ENCODE data around the gene DOK7.

DOK7 gene

DNA sequence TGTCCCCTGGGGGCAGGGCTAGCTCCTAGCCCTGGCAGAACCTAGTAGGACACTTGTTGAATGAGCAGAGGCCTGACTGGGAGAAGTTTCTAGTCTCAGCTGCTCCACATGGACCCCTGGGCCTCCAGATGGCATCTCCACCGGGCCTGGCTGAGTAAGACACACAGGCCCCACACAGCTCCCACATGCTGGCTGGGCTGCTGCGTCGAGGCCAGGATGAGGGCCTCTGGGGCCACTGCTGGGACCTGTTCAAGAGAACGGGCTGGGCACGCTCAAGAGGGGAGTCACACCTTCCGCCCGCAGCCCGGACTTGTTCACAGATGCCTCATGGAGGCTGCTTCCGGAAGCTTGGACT is 25.5 kb upstream of the DOK7 start:
- TF ChIP-seq CSDC2 (CRISPR knock-in tag; IDR thresholded peaks at IDR 0.05) = no peak
- TF ChIP-seq ZFP30 (CRISPR knock-in tag; IDR thresholded peaks at IDR 0.05) = no peak
- TF ChIP-seq, protein P1, sequence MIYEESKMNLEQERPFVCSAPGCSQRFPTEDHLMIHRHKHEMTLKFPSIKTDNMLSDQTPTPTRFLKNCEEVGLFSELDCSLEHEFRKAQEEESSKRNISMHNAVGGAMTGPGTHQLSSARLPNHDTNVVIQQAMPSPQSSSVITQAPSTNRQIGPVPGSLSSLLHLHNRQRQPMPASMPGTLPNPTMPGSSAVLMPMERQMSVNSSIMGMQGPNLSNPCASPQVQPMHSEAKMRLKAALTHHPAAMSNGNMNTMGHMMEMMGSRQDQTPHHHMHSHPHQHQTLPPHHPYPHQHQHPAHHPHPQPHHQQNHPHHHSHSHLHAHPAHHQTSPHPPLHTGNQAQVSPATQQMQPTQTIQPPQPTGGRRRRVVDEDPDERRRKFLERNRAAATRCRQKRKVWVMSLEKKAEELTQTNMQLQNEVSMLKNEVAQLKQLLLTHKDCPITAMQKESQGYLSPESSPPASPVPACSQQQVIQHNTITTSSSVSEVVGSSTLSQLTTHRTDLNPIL (CRISPR knock-in tag; IDR thresholded peaks at IDR 0.05; ENCODE audit: low read depth) = no peak
- no peak for TF ChIP-seq ZFP3 (CRISPR knock-in tag; IDR thresholded peaks at IDR 0.05)
- TF ChIP-seq ISL1 (CRISPR knock-in tag; IDR thresholded peaks at IDR 0.05) = no peak
- no peak for TF ChIP-seq ZNF70 (CRISPR knock-in tag; IDR thresholded peaks at IDR 0.05)
- no peak for TF ChIP-seq OSR1 (CRISPR knock-in tag; IDR thresholded peaks at IDR 0.05)
- no peak for TF ChIP-seq ESRRG (CRISPR knock-in tag; IDR thresholded peaks at IDR 0.05)
- no peak for ATAC-seq

DNA sequence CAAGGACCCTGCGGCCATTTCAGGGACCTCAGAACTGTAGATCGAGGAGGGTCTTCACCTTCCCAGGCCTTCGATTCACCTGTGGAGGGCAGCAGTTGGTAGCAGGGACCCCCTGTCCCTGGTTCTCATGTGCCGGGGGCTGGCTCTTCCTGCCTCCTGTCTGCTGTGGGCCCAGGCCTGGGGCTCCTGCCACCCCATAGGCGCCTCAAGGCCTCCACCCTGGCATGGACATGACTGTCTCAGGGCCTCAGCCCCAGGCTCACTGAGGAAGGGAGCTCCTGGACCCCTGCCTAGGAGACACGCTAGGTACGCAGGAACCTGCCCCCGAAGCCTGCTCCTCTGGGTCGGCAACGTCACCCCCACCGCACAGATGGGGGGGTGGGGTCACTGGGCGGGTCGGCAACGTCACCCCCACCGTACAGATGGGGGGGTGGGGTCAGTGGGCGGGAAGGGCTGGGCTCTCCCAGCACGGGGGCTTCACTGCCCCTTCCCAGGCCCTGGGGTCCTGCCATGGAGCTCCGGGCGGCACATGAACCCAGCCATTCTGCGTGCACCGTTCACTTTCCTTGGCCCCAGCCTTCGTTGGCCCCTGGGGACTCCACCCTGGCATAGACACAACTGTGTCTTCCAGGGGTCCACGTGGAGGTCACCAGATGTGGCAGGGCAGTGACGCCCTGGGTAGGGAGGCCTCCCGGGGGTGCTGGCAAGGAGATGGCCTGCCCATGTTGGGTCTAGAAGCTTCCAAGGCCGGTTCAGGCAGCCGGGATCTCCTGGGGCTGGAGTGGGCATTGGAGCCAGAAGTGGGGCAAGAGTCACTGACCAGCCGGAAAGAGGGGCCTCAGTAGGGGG is 24.9 kb upstream of the DOK7 start:
- TF ChIP-seq ZFP3 (CRISPR knock-in tag; IDR thresholded peaks at IDR 0.05) = no peak
- TF ChIP-seq, protein P2, sequence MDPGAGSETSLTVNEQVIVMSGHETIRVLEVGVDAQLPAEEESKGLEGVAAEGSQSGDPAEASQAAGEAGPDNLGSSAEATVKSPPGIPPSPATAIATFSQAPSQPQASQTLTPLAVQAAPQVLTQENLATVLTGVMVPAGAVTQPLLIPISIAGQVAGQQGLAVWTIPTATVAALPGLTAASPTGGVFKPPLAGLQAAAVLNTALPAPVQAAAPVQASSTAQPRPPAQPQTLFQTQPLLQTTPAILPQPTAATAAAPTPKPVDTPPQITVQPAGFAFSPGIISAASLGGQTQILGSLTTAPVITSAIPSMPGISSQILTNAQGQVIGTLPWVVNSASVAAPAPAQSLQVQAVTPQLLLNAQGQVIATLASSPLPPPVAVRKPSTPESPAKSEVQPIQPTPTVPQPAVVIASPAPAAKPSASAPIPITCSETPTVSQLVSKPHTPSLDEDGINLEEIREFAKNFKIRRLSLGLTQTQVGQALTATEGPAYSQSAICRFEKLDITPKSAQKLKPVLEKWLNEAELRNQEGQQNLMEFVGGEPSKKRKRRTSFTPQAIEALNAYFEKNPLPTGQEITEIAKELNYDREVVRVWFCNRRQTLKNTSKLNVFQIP (CRISPR knock-in tag; IDR thresholded peaks at IDR 0.05; ENCODE audit: borderline replicate concordance, low read depth) = no peak
- TF ChIP-seq OSR1 (CRISPR knock-in tag; IDR thresholded peaks at IDR 0.05) = no peak
- no peak for TF ChIP-seq RARB (CRISPR knock-in tag; IDR thresholded peaks at IDR 0.05)
- no peak for TF ChIP-seq CSDC2 (CRISPR knock-in tag; IDR thresholded peaks at IDR 0.05)
- TF ChIP-seq, protein P3, sequence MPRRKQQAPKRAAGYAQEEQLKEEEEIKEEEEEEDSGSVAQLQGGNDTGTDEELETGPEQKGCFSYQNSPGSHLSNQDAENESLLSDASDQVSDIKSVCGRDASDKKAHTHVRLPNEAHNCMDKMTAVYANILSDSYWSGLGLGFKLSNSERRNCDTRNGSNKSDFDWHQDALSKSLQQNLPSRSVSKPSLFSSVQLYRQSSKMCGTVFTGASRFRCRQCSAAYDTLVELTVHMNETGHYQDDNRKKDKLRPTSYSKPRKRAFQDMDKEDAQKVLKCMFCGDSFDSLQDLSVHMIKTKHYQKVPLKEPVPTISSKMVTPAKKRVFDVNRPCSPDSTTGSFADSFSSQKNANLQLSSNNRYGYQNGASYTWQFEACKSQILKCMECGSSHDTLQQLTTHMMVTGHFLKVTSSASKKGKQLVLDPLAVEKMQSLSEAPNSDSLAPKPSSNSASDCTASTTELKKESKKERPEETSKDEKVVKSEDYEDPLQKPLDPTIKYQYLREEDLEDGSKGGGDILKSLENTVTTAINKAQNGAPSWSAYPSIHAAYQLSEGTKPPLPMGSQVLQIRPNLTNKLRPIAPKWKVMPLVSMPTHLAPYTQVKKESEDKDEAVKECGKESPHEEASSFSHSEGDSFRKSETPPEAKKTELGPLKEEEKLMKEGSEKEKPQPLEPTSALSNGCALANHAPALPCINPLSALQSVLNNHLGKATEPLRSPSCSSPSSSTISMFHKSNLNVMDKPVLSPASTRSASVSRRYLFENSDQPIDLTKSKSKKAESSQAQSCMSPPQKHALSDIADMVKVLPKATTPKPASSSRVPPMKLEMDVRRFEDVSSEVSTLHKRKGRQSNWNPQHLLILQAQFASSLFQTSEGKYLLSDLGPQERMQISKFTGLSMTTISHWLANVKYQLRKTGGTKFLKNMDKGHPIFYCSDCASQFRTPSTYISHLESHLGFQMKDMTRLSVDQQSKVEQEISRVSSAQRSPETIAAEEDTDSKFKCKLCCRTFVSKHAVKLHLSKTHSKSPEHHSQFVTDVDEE (CRISPR knock-in tag; IDR thresholded peaks at IDR 0.05) = no peak
- no peak for TF ChIP-seq ZNF70 (CRISPR knock-in tag; IDR thresholded peaks at IDR 0.05)
- no peak for ATAC-seq

DNA sequence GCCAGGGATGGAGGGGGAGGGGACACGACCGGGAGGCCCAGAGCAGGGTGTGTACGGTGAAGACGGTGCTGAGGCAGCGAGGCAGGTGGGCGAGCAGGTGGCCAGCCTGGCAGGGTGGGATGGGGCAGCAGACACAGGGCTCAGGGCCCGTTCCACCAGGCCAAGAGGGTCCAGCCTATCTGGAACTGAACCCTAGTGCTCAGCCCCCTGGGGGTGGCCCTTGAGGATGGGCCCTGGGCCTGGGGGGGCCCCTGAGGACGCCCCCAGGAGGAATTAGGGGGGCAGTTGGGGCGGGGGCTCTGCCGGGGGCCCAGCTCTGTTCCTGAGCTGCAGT is 24.3 kb upstream of the DOK7 start:
- ATAC-seq = no peak
- no peak for TF ChIP-seq ARNTL (CRISPR knock-in tag; IDR thresholded peaks at IDR 0.05; ENCODE audit: borderline replicate concordance, low read depth)
- TF ChIP-seq, protein P4, sequence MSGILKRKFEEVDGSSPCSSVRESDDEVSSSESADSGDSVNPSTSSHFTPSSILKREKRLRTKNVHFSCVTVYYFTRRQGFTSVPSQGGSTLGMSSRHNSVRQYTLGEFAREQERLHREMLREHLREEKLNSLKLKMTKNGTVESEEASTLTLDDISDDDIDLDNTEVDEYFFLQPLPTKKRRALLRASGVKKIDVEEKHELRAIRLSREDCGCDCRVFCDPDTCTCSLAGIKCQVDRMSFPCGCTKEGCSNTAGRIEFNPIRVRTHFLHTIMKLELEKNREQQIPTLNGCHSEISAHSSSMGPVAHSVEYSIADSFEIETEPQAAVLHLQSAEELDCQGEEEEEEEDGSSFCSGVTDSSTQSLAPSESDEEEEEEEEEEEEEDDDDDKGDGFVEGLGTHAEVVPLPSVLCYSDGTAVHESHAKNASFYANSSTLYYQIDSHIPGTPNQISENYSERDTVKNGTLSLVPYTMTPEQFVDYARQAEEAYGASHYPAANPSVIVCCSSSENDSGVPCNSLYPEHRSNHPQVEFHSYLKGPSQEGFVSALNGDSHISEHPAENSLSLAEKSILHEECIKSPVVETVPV (CRISPR knock-in tag; IDR thresholded peaks at IDR 0.05) = no peak
- TF ChIP-seq, protein P1 (CRISPR knock-in tag; IDR thresholded peaks at IDR 0.05; ENCODE audit: low read depth) = no peak
- TF ChIP-seq PPARA (CRISPR knock-in tag; IDR thresholded peaks at IDR 0.05; ENCODE audit: borderline replicate concordance) = no peak
- no peak for TF ChIP-seq OSR1 (CRISPR knock-in tag; IDR thresholded peaks at IDR 0.05)
- TF ChIP-seq ISL1 (CRISPR knock-in tag; IDR thresholded peaks at IDR 0.05) = no peak
- TF ChIP-seq, protein P5, sequence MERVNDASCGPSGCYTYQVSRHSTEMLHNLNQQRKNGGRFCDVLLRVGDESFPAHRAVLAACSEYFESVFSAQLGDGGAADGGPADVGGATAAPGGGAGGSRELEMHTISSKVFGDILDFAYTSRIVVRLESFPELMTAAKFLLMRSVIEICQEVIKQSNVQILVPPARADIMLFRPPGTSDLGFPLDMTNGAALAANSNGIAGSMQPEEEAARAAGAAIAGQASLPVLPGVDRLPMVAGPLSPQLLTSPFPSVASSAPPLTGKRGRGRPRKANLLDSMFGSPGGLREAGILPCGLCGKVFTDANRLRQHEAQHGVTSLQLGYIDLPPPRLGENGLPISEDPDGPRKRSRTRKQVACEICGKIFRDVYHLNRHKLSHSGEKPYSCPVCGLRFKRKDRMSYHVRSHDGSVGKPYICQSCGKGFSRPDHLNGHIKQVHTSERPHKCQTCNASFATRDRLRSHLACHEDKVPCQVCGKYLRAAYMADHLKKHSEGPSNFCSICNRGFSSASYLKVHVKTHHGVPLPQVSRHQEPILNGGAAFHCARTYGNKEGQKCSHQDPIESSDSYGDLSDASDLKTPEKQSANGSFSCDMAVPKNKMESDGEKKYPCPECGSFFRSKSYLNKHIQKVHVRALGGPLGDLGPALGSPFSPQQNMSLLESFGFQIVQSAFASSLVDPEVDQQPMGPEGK (CRISPR knock-in tag; IDR thresholded peaks at IDR 0.05; ENCODE audit: borderline replicate concordance) = no peak
- TF ChIP-seq ZFP3 (CRISPR knock-in tag; IDR thresholded peaks at IDR 0.05) = no peak
- TF ChIP-seq TOX (CRISPR knock-in tag; IDR thresholded peaks at IDR 0.05; ENCODE audit: borderline replicate concordance) = no peak
- TF ChIP-seq, protein P2 (CRISPR knock-in tag; IDR thresholded peaks at IDR 0.05; ENCODE audit: borderline replicate concordance, low read depth) = no peak
